HT-29 (cell line): ENCODE results near the gene SOX13. TPM values are rescaled to one million over a fixed set of nuclear protein-coding genes. Genes with fewer than 3 reads are reported as not detected.

Experiments used
- total RNA-seq: library from RNA; depleted of rRNA; stranded (reverse); fragments of >200 nt; shearing (Covaris generic); gene quantifications from 2 replicates; pipeline ENCODE4 v1.2.3, GENCODE V29; 2014; rRNA removed

Gene SOX13
- total RNA-seq, 1 experiment from 2014 or later = 28.7 TPM

Other genes starting within 250 kb of the SOX13 start
- 46.2 and 83.6 TPM in 2 replicates for gene SNRPE, start 211.5 kb upstream of the SOX13 start, total RNA-seq
- 0.15 TPM in 1 of 2 replicates, not detected in the other for gene ETNK2, start 78.9 kb downstream of the SOX13 start, total RNA-seq
- 10.7 and 15.6 TPM in 2 replicates for gene REN, start 93.2 kb downstream of the SOX13 start, total RNA-seq
- gene KISS1, start 123.4 kb downstream of the SOX13 start, total RNA-seq = 0.23 and 3.1 TPM in 2 replicates
- gene GOLT1A, start 140.9 kb downstream of the SOX13 start, total RNA-seq = 10.8 and 28.7 TPM in 2 replicates